SW480 (cell line): ENCODE data around the gene KIAA1671.

Experiments
- DNase-seq: peaks from one replicate; pipeline ENCODE4 v3.0.0-alpha.2; 2016; ENCODE audit warnings: low spot score

The KIAA1671 gene

GRCh38 chr22:25092119-25092518 lies 139.6 kb downstream of the KIAA1671 start:
- no peak for DNase-seq

- DNase-seq: no peak
These were observed 142.1 kb downstream of the KIAA1671 start for GRCh38 chr22:25094579-25094978.

GRCh38 chr22:25095869-25096268 lies 143.4 kb downstream of the KIAA1671 start:
- no peak for DNase-seq

- DNase-seq: no peak
These were observed 144.3 kb downstream of the KIAA1671 start for GRCh38 chr22:25096638-25097405.

GRCh38 chr22:25098445-25099081 lies 146.0 kb downstream of the KIAA1671 start:
- DNase-seq: no peak

- DNase-seq: no peak
These were observed 146.7 kb downstream of the KIAA1671 start for GRCh38 chr22:25099202-25099601.

- DNase-seq: no peak
These were observed 147.9 kb downstream of the KIAA1671 start for GRCh38 chr22:25100402-25100801.

- no peak for DNase-seq
These were observed 148.4 kb downstream of the KIAA1671 start for GRCh38 chr22:25100948-25101347.

- DNase-seq: no peak
These were observed 149.0 kb downstream of the KIAA1671 start for GRCh38 chr22:25101501-25101900.

GRCh38 chr22:25101986-25102385 lies 149.5 kb downstream of the KIAA1671 start:
- DNase-seq: no peak

- DNase-seq: no peak
These were observed 150.2 kb downstream of the KIAA1671 start for GRCh38 chr22:25102722-25103121.

- DNase-seq: no peak
These were observed 151.9 kb downstream of the KIAA1671 start for GRCh38 chr22:25104367-25104766.

GRCh38 chr22:25105817-25106650 lies 153.5 kb downstream of the KIAA1671 start:
- DNase-seq: no peak

GRCh38 chr22:25109878-25110595 lies 157.5 kb downstream of the KIAA1671 start:
- DNase-seq: no peak

GRCh38 chr22:25110596-25110845 lies 158.0 kb downstream of the KIAA1671 start:
- DNase-seq: no peak

- peak; percentile 83 for DNase-seq
These were observed 158.5 kb downstream of the KIAA1671 start for GRCh38 chr22:25110846-25111578.

- no peak for DNase-seq
These were observed 159.3 kb downstream of the KIAA1671 start for GRCh38 chr22:25111579-25112517.

- no peak for DNase-seq
These were observed 160.2 kb downstream of the KIAA1671 start for GRCh38 chr22:25112538-25113253.

GRCh38 chr22:25113316-25113721 lies 160.8 kb downstream of the KIAA1671 start:
- DNase-seq: no peak
